Astrocyte of the hippocampus (primary cell): Measurements from ENCODE around the gene DUT.

ENCODE experiments used
- DNase-seq: peaks from one replicate; pipeline ENCODE4 v3.0.0; 2011; ENCODE audit warnings: low read depth, low spot score

The DUT gene

DNA sequence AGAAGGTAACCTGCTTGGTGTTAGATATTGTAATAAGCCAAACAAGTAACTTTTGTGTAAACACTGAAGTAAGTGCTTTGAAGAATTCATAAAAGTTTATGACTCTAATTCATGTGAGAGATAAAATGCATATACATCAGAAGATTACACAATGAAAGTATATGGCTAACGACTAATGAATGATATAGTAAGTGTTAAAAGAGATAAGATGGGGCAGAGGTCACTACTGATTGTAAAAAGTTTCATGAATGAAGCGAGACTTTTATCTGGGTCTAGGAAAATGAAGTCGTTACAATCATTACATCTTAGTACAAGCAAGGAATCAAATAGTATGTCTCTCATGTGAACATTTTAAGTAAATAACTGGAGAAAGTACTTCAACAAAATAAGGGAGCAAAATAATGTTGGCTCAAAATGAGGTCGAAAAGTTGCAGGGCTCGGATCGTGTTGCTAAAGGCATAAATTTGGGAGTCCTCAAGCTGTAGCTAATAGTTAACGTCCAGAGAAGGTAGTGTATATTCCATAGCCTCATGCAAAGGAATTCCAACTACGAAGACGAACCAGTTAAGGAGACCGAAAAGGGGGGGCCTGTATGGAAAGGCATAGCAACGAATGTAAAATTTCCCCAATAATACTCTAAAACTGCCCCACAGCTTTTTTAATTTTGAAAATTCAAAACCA, 984 bp upstream of the DUT start:
- peak; percentile 27 for DNase-seq

DNA sequence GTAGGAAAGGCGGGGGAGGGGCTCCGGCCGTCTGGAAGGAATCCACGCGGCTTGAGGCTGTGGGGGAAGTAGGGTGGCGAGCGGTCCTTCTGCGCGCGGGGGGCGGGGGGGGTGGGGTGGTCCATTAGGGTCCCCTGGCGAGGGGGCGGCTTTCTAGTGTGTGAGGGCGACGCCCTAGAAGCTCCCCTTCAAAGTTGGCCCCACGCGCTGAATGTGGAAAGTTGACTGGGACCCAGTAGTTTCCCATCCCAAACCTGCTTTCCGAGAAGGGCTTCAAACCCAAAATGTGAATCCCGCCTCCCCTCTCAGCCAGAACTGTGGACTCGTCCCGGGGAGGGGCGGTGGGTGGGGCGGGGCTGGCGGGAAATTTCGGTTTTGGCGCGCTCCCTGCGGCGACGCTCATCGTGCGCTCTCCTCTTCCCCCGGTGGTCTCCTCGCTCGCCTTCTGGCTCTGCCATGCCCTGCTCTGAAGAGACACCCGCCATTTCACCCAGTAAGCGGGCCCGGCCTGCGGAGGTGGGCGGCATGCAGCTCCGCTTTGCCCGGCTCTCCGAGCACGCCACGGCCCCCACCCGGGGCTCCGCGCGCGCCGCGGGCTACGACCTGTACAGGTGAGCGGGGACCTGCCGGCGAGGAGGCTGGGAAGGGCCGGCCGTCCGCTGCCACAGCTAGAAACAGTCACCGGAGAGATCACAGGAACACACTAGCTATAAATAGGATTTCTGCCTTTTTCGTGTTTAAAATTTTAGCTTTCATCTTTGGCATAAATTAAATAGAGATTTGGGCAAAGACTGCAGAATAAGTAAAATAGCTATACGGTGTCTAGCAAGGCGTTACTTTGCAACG, 790 bp downstream of the DUT start:
- peak; percentile 79 for DNase-seq

DNA sequence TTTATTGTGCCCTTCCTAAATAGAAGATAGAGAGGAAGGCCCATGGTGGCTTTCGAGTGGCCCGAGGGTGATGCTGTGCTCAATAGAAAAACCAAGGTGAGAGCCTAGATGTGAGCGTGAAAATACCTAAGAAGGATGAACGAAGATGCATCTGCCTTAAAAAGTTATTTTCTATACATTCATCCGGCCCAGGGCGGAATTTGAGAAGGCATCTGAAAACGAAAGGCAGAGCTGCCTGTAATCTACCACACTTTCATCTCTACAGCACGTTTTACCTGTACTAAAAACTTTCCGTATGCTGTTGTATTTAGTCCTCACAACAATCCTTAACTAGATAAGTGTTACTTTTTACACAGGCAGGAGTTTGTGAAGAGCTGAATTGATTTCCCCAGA, 1.4 kb downstream of the DUT start:
- no peak for DNase-seq

DNA sequence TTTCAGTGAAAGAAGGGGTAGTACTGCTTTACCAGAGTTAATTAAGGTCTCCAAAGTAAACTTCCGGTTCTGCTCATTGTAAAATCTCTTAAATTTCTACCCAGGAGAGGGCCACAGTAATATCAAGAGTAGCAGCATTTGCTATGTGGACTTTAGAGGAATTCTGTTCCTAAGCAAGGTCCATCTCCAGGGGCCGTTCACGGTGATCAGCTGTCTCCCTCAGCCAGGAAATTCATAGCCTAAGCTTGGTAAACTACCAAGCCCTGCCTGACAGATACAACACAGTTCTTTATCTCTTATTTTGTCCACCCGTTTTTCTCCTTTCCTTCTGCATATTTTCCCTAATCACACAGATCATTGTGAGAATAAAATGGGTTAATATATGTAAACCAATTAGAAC, 2.3 kb downstream of the DUT start:
- DNase-seq = no peak

DNA sequence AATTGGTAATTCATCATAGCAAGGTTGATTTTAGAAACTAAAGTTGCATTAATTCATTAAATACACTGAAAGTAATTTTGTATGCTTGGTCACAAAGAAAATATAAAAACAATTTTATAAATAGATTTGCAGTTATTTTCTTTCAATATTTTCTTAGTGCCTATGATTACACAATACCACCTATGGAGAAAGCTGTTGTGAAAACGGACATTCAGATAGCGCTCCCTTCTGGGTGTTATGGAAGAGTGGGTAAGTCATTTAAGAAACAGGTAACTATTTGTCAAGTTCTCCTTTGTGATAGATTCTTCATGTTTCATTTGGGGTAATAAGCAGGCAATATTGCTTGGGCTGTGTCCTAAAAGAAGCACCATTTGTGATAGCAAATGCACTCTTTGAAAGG, 3.0 kb downstream of the DUT start:
- DNase-seq = no peak

DNA sequence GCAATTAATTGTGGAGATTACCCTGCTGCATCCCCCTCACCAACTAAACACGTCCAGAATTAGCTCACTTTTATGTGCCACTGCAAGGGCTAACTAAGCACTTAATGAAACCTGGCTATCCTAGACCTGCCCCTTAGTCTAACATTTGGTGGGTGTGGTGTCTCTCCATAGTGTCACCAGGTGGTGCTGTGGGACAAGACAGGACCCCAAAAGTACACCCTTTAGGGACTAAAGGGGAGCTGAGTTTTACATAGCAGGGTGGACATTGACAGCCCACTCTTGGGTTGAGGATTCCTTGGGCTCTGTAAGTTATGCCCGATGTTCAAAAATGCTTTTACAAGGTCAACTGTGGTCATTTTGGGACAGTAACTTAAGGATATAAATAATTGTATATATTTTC, 5.7 kb downstream of the DUT start:
- peak; percentile 9 for DNase-seq

DNA sequence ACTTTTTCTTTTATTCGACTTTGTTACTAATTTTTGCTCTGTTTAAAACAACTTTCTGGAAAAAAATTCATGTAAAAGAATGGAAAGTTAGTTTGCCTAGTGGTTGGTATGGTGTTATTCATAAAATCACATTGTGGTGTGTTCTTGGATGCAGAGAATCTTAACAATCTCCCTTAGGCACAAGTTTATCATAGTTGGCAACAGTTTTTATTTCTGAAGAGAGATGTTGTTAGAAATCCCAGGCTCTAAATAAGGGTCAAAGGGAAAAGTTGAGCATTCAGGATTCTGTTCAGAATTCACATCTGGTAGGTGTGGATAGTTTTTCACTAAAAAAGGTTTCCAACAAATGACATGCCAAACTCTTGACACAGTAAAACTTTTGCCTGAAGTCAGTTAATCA, 6.4 kb downstream of the DUT start:
- no peak for DNase-seq

DNA sequence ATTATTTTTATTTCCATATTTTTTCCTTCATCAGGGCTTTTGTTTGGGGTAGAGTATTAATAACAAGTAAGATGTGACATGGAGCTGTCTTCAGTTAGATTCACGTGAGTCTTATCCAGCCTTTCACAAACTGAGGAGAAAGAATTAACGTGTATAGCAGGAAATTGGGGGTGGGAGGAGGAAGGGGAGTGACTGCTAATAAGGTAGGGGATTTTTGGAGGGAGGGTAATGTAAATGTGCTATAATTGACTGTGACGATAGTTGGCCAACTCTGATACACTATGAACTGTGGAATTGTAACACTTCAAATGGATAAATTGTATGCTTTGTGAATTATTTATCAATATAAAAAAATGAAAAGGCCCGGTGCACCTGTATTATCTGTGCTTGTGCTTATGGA, 8.9 kb downstream of the DUT start:
- DNase-seq = no peak

DNA sequence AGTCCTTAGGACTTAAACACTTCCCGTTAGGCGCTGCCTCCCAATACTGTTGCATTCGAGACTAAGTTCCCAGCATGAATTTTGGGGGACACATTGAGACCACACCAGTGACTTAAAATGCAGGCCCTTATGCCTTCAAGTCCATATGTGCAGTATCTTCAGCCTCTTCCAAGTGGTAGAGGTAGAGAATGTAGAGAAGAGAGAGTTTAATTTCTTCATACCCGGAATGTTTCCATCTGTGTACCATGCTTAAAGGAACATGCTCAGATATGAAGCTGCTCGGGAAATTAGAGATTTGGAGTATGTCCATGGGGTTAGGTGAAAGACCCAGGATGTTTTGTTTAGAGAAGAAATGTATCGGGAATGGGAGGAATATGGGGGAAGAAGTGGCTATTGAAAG, 12.6 kb downstream of the DUT start:
- no peak for DNase-seq

DNA sequence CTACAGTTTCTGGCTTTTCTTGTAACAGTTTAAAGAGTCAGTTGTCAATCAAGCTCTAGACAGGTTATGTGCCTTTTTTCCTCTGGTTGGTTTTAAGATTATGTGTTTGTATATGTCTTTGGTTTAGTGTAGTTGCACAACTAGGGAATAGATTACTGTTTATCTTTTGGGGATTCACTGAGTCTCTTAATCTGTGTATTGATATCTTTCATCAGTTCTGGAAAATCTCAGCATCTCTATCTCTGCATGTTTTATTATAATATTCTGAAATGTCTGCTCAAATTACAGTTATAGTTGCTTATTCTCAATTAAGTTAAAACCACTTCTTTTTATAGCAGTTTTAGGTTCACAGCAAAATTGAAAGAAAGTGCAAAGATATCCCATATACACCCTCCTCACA, 14.3 kb downstream of the DUT start:
- no peak for DNase-seq

DNA sequence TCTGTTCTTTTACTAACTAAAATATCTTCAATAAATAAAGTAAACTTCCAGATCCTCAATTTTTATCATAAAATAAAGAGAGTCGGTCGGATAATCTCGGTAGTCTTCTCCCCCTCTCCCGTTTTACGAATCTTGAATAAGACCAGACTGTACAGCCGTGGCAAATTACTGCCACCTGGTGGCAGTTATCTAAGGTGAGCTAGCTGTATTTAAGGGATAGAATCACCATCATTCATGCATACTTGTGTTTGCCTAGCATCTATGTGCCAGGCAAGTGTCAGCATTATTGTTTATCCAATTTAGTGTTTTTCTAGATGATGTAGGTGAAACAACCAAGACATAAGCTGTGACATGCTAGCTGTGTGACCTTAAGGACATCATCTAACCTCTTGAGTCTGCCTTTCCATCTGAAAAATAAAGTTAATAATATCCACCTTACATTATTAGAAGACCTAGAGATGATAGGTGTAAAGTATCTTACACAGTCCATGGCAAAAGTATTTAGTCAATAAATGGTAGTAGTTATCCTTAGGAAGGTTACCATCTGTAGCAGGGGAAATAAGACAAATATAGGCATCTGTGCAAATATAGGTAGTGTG, 21.3 kb downstream of the DUT start:
- DNase-seq = peak; percentile 81

DNA sequence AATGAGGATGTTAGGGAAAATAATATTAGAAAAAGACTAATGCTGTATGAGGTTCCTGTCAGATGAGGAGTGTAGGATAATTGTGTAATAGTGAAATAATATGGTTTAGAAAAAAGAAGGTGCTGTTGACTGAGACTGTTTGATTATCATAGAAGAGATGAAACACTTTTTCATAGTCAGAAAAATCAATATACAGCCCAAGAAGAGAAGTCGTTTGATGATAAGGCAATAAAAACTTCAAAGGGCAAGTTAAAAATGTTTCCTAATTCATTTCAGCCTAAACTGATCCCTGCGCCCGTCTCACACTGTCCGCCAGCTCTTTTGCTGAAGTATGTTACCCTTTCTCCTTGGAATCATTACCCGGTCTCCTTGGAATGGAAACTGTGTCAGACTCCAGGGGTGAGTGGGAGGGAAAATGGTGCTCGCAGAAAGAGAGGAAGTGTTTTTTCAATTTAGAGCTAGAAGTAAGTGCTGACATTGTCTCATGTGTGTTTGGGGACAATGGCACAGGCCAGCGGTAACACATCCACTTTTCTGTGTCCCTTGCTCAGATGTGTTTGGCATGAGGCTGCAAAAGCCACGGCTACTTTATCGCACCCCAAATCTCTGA, 23.6 kb downstream of the DUT start:
- DNase-seq = no peak

DNA sequence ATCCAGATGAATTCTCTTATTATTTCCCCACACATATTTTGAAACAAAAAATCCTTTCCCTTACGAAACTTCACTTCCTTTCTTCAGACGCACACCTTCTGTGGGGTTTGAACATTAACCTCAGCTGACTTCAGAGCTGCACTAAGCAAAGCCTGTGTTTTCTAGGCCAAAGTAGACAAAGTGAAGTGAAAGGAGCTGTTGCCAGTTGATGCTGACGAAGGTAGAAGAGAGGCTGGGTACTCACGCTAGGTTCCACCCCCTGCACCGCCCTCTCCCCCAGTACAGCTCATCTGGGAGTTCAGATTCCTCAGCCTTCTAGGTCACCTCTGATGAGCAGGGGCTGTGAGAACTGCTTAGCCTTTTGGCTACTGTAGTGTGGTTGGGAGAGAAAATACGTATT, 24.1 kb downstream of the DUT start:
- peak; percentile 10 for DNase-seq

DNA sequence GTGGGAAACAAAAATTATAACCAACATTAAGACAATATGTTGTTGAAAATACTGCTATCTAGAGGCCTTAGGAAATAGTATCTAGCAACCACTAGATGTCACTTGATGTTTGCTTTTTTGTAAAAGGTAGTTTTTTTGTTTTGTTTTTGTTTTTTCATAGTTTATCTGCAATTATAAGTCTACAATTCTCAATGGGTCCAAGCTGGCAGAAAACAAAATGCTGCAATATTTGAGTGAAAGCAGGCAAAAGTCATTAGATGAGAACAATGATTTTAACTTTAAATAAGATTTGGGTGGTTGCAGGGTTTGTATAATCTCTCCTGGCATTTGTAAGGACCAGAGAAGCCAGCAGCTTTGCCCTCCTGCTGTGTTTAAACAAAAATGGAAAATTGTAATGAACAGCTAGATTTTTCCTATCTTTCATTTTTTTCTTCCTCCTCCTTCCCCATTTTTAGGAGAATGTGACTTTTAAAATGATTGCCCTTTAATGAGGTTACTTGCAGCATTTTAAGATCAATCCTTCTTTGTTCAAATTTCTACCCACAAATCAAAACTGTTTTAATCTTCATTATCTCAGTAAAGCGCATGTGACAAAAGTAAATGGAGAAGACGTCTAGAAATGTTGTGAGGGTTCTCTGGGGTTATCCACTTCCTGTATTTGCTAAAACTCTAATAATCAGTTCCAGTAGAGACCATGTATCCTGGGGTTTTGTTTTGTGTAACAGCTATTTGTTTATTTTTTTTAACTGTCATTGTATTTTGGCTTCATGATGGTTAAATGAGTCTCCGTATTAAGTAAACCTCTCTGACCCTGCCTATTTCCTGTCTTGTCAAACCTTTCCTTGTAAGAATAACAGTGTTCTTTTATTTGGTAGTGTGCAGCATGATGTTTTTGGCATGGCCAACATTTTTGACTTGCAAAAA, 27.3 kb downstream of the DUT start:
- peak; percentile 37 for DNase-seq

DNA sequence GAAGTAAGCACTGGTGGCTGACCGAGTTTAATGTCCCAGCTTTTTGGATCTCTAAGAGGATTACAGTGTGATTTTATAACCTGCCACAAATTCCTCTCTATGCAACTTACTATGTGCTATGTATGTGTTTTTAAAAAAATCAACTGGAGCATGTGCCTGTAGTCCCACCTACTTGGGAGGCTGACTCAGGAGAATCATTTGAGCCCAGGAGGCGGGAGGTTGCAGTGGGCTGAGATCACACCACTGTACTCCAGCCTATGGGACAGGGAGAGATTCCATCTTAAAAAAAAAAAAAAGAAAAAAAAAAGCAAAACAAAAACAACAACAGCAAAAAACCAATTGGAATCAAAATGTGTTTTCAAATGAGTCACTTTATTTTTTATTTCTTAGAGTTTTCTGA, 29.6 kb downstream of the DUT start:
- DNase-seq = no peak

DNA sequence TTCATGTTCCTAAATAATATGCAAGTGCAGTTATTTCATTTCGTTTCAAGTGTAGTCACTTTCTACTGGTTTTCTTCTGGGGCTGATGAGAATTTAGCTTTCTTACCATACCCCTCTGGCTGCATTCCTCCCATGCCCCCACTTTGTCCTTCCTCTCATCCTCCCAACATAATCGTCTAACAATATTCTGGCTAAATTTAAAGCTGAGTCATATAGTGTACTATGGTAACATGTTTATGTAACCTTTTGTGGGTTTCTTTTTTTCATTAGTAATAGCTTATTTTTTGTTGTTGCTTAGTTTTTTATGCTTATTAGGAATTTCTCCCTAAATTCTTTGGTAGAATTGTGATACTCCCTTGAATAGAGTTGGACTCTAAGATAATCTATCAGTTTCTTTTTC, 30.5 kb downstream of the DUT start:
- no peak for DNase-seq

DNA sequence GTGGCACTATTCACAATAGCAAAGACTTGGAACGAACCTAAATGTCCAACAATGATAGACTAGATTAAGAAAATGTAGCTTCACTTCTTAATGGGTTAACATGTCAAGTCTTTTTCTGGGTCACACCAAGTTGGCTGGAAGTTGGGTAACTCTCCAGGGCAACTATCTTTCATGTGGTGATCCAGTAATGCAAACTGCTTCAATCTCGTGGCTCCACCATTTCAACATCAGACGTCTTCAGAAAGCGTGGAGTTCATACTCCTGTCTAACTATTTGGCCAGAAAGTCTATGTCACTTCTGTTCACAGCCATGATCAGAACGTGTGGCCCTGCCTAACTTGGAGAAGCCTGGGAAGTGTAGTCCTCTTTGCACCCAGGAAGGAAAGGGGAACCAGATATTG, 32.2 kb downstream of the DUT start:
- DNase-seq = no peak

DNA sequence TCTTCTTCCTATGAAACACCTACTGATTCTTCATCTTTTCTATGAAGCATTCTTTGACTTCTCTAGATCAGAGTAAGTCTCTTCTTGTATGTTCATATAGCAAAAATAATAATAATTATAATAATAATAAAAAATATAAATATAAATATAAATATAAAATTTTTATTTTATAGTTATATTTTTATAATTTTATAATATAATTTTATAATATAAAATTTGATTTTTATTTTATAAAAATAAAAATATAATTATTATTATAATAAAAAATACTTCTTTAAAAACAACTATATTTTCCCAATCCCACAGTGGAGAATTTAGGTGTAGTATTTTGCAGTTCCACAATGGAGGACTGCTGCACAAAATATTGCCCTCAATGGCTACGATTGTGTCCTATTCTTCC, 34.3 kb downstream of the DUT start:
- no peak for DNase-seq

DNA sequence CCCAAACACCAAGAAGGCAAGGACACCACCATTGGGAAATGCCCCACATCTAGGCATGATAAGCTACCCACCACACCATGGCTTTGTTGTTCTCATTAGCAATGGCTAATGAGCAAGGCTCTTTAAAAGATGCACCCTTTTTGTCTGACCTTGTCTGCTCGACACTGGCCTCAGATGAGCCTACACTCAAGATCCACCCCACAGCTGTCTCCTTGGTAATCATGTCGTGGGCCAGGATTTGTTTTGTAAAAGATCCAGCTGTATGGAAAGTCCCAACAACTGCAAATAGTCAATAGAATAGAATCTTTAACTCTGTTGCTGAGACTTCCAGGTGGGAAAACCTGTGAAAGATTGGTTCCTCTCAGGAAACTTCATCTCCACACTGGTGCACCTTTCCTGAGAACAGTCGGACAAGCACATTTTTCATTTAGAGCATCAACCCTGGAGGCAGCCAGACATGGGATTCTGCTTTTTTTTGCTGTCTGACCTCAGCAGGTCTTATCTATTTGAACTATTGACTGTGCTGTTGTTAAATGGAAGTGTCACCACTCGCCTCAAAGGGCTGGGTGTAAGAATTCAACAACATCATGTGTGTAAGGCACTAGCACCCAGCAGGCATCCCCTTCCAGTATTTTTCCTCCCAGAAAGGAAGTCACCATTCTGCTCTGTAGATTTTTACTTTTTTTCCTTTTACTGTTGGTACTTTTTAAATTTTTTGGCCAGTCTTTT, 35.5 kb downstream of the DUT start:
- DNase-seq = no peak

DNA sequence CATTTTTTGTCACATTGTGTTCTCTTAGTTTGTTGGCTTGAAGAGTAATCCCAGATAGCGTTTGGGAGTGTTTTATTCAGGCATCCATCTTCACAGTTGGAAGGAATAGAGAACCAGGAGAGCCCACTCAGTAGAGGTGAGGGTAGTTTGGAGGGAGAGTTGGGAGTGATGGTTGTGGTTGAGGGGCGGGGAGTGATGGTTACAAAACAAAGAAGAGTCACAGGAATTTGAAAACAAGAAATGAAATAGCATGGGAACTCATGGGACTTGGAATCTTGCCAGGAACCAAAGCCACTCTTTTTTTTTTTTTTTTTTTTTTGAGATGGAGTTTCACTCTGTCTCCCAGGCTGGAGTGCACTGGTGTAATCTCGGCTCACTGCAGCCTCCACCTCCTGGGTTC, 36.3 kb downstream of the DUT start:
- DNase-seq = no peak

DNA sequence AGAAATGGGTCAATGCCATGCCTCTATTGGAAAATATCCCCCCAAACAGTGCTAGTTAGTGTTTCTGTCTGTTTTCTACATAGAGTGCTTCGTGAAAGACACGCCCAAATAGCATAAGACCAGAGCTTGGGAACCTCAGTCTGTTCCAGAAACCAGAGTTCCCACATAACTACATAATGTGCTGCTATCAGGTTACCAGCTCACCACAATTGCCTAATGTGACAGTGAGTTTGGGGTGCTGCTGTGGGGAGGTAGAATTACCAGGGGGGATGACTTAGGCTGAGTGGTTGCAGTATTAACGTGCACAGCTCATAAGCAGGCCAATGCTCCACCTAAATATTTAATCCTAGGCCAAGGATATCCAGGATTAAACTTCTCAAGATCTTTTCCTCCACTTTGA, 39.2 kb downstream of the DUT start:
- peak; percentile 73 for DNase-seq
